Type B pancreatic cell (in vitro differentiated cells): ENCODE data around the gene MYOG. TPM values are rescaled to one million over a fixed set of nuclear protein-coding genes. Genes with fewer than 3 reads are reported as not detected.

Experiments
- DNase-seq: peaks from one replicate; pipeline ENCODE4 v3.0.0; 2021; ENCODE audit warnings: mixed read lengths; ENCODE audit not compliant: unreplicated experiment; ENCODE audit errors: extremely low spot score
- H3K27ac Mint-ChIP-seq: 2 replicates; pipeline ENCODE4 v1.8.0; 2021; ENCODE audit warnings: mild to moderate bottlenecking, mixed read lengths
- H3K27me3 Mint-ChIP-seq: 2 replicates; pipeline ENCODE4 v1.8.0; 2021; ENCODE audit warnings: mixed read lengths
- H3K36me3 Mint-ChIP-seq: 2 replicates; pipeline ENCODE4 v1.8.0; 2021; ENCODE audit warnings: mixed read lengths
- H3K4me1 Mint-ChIP-seq: one replicate; pipeline ENCODE4 v1.8.0; 2021; ENCODE audit warnings: mixed read lengths; ENCODE audit not compliant: unreplicated experiment
- H3K4me3 Mint-ChIP-seq: 2 replicates; pipeline ENCODE4 v1.8.0; 2021; ENCODE audit warnings: mild to moderate bottlenecking, mixed read lengths
- H3K9me3 Mint-ChIP-seq: 2 replicates; pipeline ENCODE4 v1.8.0; 2021; ENCODE audit warnings: mixed read lengths
- total RNA-seq: library from RNA; stranded (reverse); gene quantifications from 2 replicates; pipeline ENCODE4 v1.2.1, GENCODE V29; 2021; ENCODE audit warnings: low replicate concordance
- TF ChIP-seq, protein P1 (sequence below): fragments of 200-600 bp; sonication (generic); conservative IDR thresholded peaks from 2 replicates; pipeline ENCODE4 v1.5.0; 2021; ENCODE audit warnings: antibody characterized with exemption, mild to moderate bottlenecking

MYOG gene
- total RNA-seq, 1 donor from 2014 or later: 2.1 TPM

- peaks cover 41% of the 10 kb centered on the region for H3K4me1 Mint-ChIP-seq
- H3K4me3 Mint-ChIP-seq: no peak overlapping the region
- no peak overlapping the region for H3K27ac Mint-ChIP-seq
- no peak for DNase-seq
- H3K27me3 Mint-ChIP-seq: peaks cover 23% of the 10 kb centered on the region
- H3K9me3 Mint-ChIP-seq: no peaks in the 10 kb centered on the region
- H3K36me3 Mint-ChIP-seq: no peaks in the 10 kb centered on the region
- TF ChIP-seq, protein P1, sequence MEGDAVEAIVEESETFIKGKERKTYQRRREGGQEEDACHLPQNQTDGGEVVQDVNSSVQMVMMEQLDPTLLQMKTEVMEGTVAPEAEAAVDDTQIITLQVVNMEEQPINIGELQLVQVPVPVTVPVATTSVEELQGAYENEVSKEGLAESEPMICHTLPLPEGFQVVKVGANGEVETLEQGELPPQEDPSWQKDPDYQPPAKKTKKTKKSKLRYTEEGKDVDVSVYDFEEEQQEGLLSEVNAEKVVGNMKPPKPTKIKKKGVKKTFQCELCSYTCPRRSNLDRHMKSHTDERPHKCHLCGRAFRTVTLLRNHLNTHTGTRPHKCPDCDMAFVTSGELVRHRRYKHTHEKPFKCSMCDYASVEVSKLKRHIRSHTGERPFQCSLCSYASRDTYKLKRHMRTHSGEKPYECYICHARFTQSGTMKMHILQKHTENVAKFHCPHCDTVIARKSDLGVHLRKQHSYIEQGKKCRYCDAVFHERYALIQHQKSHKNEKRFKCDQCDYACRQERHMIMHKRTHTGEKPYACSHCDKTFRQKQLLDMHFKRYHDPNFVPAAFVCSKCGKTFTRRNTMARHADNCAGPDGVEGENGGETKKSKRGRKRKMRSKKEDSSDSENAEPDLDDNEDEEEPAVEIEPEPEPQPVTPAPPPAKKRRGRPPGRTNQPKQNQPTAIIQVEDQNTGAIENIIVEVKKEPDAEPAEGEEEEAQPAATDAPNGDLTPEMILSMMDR: no peak
Observed at GRCh38 chr1:203055161-203055799, 30.5 kb downstream of the MYOG start.

GRCh38 chr1:203054642-203055041, 31.2 kb downstream of the MYOG start:
- H3K4me3 Mint-ChIP-seq: no peak overlapping the region
- no peaks in the 10 kb centered on the region for H3K9me3 Mint-ChIP-seq
- H3K27me3 Mint-ChIP-seq: peaks cover 24% of the 10 kb centered on the region
- DNase-seq: no peak
- no peaks in the 10 kb centered on the region for H3K36me3 Mint-ChIP-seq
- peaks cover 41% of the 10 kb centered on the region for H3K4me1 Mint-ChIP-seq
- no peak overlapping the region for H3K27ac Mint-ChIP-seq
- TF ChIP-seq, protein P1: no peak

DNA sequence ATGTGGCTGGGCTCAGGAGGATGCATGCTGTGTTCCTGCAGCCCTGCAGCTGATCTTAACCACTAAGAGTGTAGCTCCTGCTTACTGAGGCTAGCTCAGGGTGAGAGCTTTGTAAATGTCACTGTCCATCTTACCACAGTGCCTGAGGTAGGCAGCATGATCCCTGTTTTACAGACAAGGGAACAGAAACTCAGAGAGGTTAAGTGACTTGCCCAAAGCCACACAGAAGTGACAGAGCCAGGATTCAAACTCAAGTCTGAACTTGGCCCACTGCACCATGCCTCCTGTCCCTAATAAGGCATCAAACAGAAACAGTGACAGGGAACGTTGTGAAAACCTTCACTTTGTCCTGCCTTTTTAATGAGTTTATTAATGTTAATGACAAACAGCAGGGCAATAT, 31.6 kb downstream of the MYOG start:
- H3K27ac Mint-ChIP-seq: no peak overlapping the region
- no peak overlapping the region for H3K4me3 Mint-ChIP-seq
- peaks cover 41% of the 10 kb centered on the region for H3K4me1 Mint-ChIP-seq
- DNase-seq: no peak
- H3K36me3 Mint-ChIP-seq: no peaks in the 10 kb centered on the region
- no peaks in the 10 kb centered on the region for H3K9me3 Mint-ChIP-seq
- peaks cover 21% of the 10 kb centered on the region for H3K27me3 Mint-ChIP-seq
- TF ChIP-seq, protein P1: no peak

DNA sequence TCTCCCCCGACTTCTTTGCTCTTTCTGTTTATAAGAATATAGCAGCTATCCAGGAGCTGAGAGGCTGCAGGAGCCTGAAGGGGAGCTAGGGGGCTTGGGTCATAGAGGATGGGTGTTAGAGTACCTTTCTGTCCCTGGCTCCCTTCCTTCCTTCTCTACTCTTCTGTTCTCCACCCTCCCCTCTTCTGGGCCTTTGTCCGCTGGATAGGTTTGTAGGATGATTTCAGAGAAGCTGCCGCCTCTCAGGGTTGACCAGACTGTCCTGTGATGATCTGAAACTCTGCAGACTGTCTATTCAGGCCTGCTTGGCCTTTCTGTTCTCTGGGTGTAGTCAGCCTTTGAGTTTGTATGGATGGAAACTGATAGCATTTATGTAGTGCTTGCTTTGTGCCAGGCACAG, 33.2 kb downstream of the MYOG start:
- Mint-ChIP-seq H3K9me3 (no peaks in the 10 kb centered on the region), H3K4me1 (peaks cover 40% of the 10 kb centered on the region), H3K36me3 (no peaks in the 10 kb centered on the region)

DNA sequence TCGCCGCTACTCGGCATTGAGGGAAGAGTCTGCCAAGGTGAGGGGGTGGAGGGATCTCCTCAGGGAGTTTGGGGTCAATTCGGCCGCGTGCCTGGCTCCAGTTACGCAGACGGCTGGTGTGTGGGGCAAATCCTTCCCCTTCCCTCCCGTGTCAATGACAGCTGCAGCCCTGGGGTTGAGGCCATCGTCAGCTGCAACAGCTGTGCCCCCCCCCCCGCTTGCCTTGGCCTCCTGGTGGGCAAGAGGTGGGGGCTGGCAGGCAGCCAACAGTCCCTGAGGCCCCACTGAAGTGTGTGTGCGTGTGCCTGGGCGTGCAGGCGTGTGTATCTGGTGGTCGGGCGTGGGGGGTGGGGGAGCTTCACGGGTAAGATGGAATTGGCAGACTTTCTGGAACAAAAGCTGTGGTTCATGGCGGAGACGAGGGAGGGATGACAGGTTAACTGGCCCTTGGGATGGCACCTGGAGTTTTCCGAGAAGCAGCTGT, 33.9 kb downstream of the MYOG start:
- Mint-ChIP-seq H3K36me3 (no peaks in the 10 kb centered on the region), H3K27me3 (peaks cover 29% of the 10 kb centered on the region), H3K9me3 (no peaks in the 10 kb centered on the region), H3K4me1 (peaks cover 42% of the 10 kb centered on the region), H3K4me3 (no peak overlapping the region), H3K27ac (no peak overlapping the region)
- TF ChIP-seq, protein P1: no peak
- no peak for DNase-seq

More for the DNA sequence above, 33.2 kb downstream of the MYOG start:
- Mint-ChIP-seq H3K27me3 (peaks cover 23% of the 10 kb centered on the region), H3K27ac (no peak overlapping the region), H3K4me3 (no peak overlapping the region)
- TF ChIP-seq, protein P1: no peak
- no peak for DNase-seq
